ENCODE results near the gene GOLPH3. TPM values are rescaled to one million over a fixed set of nuclear protein-coding genes. Genes with fewer than 3 reads are reported as not detected.

The GOLPH3 gene
- total RNA-seq, 1 experiment from 2014 or later = 98.7 TPM

- H2BK5ac ChIP-seq (ENCODE audit: insufficient read length, low read length) = no peak overlapping the region
- WGBS (ENCODE audit: extremely low coverage, insufficient read length, low lambda C conversion rate) = no CpG with 5 or more reads among the region's 5 CpGs
- H3K23me2 ChIP-seq (ENCODE audit: insufficient read length, low read depth, low read length, poor library complexity, severe bottlenecking) = no peaks in the 10 kb centered on the region
These were observed 31.9 kb upstream of the GOLPH3 start for GRCh38 chr5:32206053-32206452.

More at GRCh38 chr5:32206053-32206452, 31.9 kb upstream of the GOLPH3 start:
- no peak overlapping the region for H3K9ac ChIP-seq (ENCODE audit: extremely low read depth, insufficient read length, low read length)
- no peak overlapping the region for H3K27ac Mint-ChIP-seq
- DNase-seq = no peak
- peaks cover 4 to 8% (median 6%) of the 10 kb centered on the region in 3 experiments; a peak in 6 of 7 replicates for H3K36me3 Mint-ChIP-seq (ENCODE audit: insufficient read depth in 1 of 3, low read depth in 3 of 3)
- no peak overlapping the region for H3K27ac ChIP-seq (ENCODE audit: insufficient read length, low read depth, low read length)
- H3T11ph ChIP-seq (ENCODE audit: low read length) = no peak overlapping the region
- H3K27me3 Mint-ChIP-seq (ENCODE audit: low read depth) = peaks cover 3% of the 10 kb centered on the region
- no peak overlapping the region for H3K18ac ChIP-seq (ENCODE audit: insufficient read length, low read depth, low read length)
- H4K8ac ChIP-seq (replicated peaks; ENCODE audit: insufficient read length, low read depth, low read length) = no peak overlapping the region
- H3K9me3 Mint-ChIP-seq = peaks cover 14 to 16% of the 10 kb centered on the region in 2 experiments
- H2BK15ac ChIP-seq (ENCODE audit: low read depth, low read length) = no peak overlapping the region
- no peak overlapping the region for H4K5ac ChIP-seq (ENCODE audit: insufficient read length, low read depth, low read length)
- peaks cover 5 to 7% of the 10 kb centered on the region in 2 experiments for H3K4me1 Mint-ChIP-seq
- no peak overlapping the region for H2BK20ac ChIP-seq (ENCODE audit: low read depth, low read length, poor library complexity, severe bottlenecking)
- H3K14ac ChIP-seq (ENCODE audit: insufficient read depth, low read length) = no peak overlapping the region
- no peak overlapping the region for H2BK12ac ChIP-seq (ENCODE audit: insufficient read length, low read depth, low read length)
- no peaks in the 10 kb centered on the region; the same call in 1 of the 2 replicates for H3K4me1 ChIP-seq (ENCODE audit: insufficient read depth, low read length)
- H3K9me3 ChIP-seq (ENCODE audit: control insufficient read depth, low read depth, low read length) = no peaks in the 10 kb centered on the region
- H3K79me1 ChIP-seq (ENCODE audit: insufficient read depth, low read depth, low read length, poor library complexity, severe bottlenecking) = no peaks in the 10 kb centered on the region
- H3K4me3 Mint-ChIP-seq = no peak overlapping the region
- H3K27me3 ChIP-seq (ENCODE audit: insufficient read depth, low read length) = no peaks in the 10 kb centered on the region
- no peak overlapping the region for H3K4ac ChIP-seq (ENCODE audit: low read depth, low read length)
- no peak overlapping the region for H2BK120ac ChIP-seq (ENCODE audit: low read depth, low read length, poor library complexity, severe bottlenecking)
- TF ChIP-seq CTCF (conservative IDR thresholded peaks at IDR 0.05) = no peak
- H3K79me2 ChIP-seq (ENCODE audit: insufficient read depth, low read length) = no peaks in the 10 kb centered on the region
- no peak overlapping the region for H3K56ac ChIP-seq (ENCODE audit: insufficient read length, low read depth, low read length)
- H2AFZ ChIP-seq (ENCODE audit: low read length) = no peak overlapping the region
- no peak overlapping the region for H3K23ac ChIP-seq (ENCODE audit: insufficient read length, low read depth, low read length)
- no peak overlapping the region for H2AK5ac ChIP-seq (ENCODE audit: insufficient read length, low read length)
- no peak overlapping the region for H3K4me2 ChIP-seq (ENCODE audit: insufficient read depth, insufficient read length, low read length)
- no peaks in the 10 kb centered on the region for H4K20me1 ChIP-seq (ENCODE audit: control insufficient read depth, insufficient read depth, insufficient read length)
- no peak overlapping the region for H4K91ac ChIP-seq (ENCODE audit: insufficient read length, low read depth, low read length)

Measured in H9 (cell line).